ENCODE data around the gene MYRIP. TPM values are rescaled to one million over a fixed set of nuclear protein-coding genes. Genes with fewer than 3 reads are reported as not detected.
"Not testable (repeated sequence)": the region's sequence is repeated elsewhere in the genome, so short reads cannot be mapped to it uniquely, and the experiment has no call there.

MYRIP gene
- total RNA-seq, 3 donors from 2014 or later, result 2.3 to 4.8 (median 2.6) TPM

DNA sequence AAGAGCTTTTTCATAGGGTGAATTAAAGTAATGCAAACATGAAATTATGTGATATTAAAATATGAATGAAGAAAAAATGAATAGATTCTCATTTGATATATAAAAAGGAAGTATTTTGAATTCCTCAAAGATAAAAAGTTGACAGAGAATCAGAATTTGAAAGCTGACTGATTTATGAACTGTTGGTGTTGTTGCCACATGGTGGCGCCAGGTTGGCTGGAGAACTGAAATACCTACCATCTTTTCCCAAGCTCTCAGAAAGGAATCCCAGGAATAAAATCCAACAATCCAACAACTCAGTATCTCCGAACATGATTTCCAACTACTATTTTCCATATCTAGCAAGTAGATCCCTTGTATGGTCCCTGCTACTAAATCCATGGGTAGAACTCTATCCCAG is 3.1 kb downstream of the MYRIP start:
- Histone ChIP-seq H3K9me3 (no peaks in the 10 kb centered on the region), H3K27me3 (peaks cover 0 to 38% of the 10 kb centered on the region in 2 donors), H3K36me3 (no peaks in the 10 kb centered on the region), H3K4me1 (peaks cover 0 to 2% of the 10 kb centered on the region in 2 donors), H3K4me3 (no peak overlapping the region), H3K27ac (no peak overlapping the region)
- TF ChIP-seq POLR2A (IDR thresholded peaks at IDR 0.05) (no peak), CTCF (IDR thresholded peaks at IDR 0.05) (peak in 1 of 3 donors; percentile 16), POLR2AphosphoS5 (IDR thresholded peaks at IDR 0.05) (no peak)
- no peak for DNase-seq (ENCODE audit: low spot score in 2 of 2)
- intact Hi-C loops (cut with DNase I; ENCODE audit: low total_unique reads), result no loop called here

- Histone ChIP-seq H3K36me3 (no peaks in the 10 kb centered on the region), H3K9me3 (no peaks in the 10 kb centered on the region), H3K4me1 (peaks cover 0 to 2% of the 10 kb centered on the region in 2 donors), H3K27ac (no peak overlapping the region), H3K4me3 (no peak overlapping the region), H3K27me3 (peaks cover 0 to 40% of the 10 kb centered on the region in 2 donors)
- TF ChIP-seq POLR2A (IDR thresholded peaks at IDR 0.05) (no peak), POLR2AphosphoS5 (IDR thresholded peaks at IDR 0.05) (no peak), CTCF (IDR thresholded peaks at IDR 0.05) (no peak)
- intact Hi-C loops (cut with DNase I; ENCODE audit: low total_unique reads), result no loop called here
- DNase-seq (ENCODE audit: low spot score in 2 of 2), result no peak
Observed at GRCh38 chr3:39814007-39814406, 4.6 kb downstream of the MYRIP start.

DNA sequence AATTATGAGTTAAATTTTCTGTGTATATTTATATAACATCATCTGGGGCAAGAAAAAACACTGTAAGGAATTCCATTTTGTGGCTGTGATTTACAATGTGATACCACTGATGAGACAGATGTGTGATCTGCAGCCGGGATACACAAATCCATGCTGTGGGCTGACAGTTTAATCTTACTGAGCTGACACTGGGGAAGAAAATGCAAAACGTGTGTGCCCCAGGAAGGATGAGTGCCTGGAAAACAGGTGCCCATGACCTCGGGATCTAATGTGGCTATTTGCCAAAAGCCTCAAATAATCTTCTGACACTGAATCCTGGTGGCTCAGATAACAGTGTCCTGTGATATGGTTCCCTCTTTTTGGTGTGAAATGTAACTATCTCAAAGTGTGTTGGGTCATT is 10.5 kb downstream of the MYRIP start:
- no peaks in the 10 kb centered on the region for H3K9me3 ChIP-seq
- TF ChIP-seq POLR2A (IDR thresholded peaks at IDR 0.05) (no peak), CTCF (IDR thresholded peaks at IDR 0.05) (no peak)
- intact Hi-C loops (cut with DNase I; ENCODE audit: low total_unique reads), result no loop called here
- DNase-seq (ENCODE audit: low spot score in 2 of 2), result no peak
- no peaks in the 10 kb centered on the region for H3K4me1 ChIP-seq
- H3K27ac ChIP-seq, result no peak overlapping the region
- H3K27me3 ChIP-seq, result peaks cover 0 to 8% of the 10 kb centered on the region in 2 donors
- no peak overlapping the region for H3K4me3 ChIP-seq
- H3K36me3 ChIP-seq, result no peaks in the 10 kb centered on the region

DNA sequence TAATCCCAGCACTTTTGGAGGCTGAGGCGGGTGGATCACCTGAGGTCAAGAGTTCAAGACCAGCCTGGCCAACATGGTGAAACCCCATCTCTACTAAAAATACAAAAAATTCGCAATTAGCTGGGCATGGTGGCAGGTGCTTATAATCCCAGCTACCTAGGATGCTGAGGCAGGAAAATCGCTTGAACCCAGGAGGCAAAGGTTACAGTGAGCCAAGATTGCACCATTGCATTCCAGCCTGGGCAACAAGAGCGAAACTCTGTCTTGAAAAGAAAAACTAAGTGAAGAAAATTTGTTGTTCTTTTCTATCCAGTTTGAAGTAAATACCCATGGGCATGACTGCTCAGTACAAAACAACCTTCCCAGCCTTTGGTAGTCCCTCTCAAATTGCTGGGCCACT is 24.4 kb downstream of the MYRIP start:
- H3K4me1 ChIP-seq; H3K27me3 ChIP-seq; H3K27ac ChIP-seq; H3K9me3 ChIP-seq; intact Hi-C loops (cut with DNase I; ENCODE audit: low total_unique reads); H3K4me3 ChIP-seq; H3K36me3 ChIP-seq; DNase-seq (ENCODE audit: low spot score in 2 of 2): not testable (repeated sequence)

DNA sequence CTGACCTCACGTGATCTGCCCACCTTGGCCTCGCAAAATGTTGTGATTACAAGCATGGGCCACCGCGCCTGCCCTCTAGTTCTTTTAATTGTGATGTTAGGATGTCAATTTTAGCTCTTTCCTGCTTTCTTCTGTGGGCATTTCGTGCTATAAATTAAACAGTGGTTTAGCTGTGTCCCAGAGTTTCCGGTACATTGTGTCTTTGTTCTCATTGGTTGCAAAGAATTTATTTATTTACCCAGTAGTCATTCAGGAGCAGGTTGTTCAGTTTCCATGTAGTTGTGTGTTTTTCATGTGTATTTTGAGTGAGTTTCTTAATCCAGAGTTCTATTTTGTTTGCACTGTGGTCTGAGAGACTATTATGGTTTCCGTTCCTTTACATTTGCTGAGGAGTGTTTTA is 30.1 kb downstream of the MYRIP start:
- Histone ChIP-seq H3K36me3 (no peaks in the 10 kb centered on the region), H3K4me3 (no peak overlapping the region), H3K27me3 (no peaks in the 10 kb centered on the region), H3K4me1 (no peaks in the 10 kb centered on the region), H3K9me3 (no peaks in the 10 kb centered on the region), H3K27ac (no peak overlapping the region)
- DNase-seq (ENCODE audit: low spot score in 2 of 2), result no peak
- intact Hi-C loops (cut with DNase I; ENCODE audit: low total_unique reads), result no loop called here
- TF ChIP-seq POLR2AphosphoS5 (IDR thresholded peaks at IDR 0.05), result no peak
- TF ChIP-seq CTCF (IDR thresholded peaks at IDR 0.05), result no peak
- TF ChIP-seq POLR2A (IDR thresholded peaks at IDR 0.05), result no peak

DNA sequence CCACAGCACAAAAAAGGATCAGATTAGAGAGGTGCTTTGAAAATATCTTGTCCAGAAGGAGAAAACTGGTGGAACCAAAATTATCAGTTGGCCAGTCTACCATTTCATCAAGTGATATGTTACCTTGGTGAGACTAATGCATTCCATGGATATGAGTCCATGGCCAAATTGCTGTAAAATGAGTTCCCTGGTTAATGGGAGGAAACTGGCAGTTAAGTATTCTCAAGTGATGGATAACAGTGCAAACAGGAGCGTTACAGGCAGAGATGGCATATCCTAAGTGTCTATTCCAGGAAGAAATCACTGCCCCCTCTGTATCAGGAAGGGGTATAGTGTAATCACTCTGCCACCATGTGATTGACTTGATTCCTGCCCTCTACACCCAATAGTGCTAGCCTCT is 34.0 kb downstream of the MYRIP start:
- no peaks in the 10 kb centered on the region for H3K9me3 ChIP-seq
- H3K4me1 ChIP-seq, result no peaks in the 10 kb centered on the region
- H3K27me3 ChIP-seq, result no peaks in the 10 kb centered on the region
- TF ChIP-seq POLR2A (IDR thresholded peaks at IDR 0.05) (no peak), CTCF (IDR thresholded peaks at IDR 0.05) (no peak), POLR2AphosphoS5 (IDR thresholded peaks at IDR 0.05) (no peak)
- DNase-seq (ENCODE audit: low spot score in 2 of 2), result no peak
- H3K27ac ChIP-seq, result no peak overlapping the region
- H3K36me3 ChIP-seq, result no peaks in the 10 kb centered on the region
- intact Hi-C loops (cut with DNase I; ENCODE audit: low total_unique reads), result no loop called here
- no peak overlapping the region for H3K4me3 ChIP-seq
